BE2C (cell line): ENCODE results near the gene PTPRM.

Experiments
- DNase-seq: peaks from one replicate; pipeline ENCODE4 v3.0.0-alpha.2; 2020
- H3K27me3 ChIP-seq: fragments of 250-450 bp; sonication (Bioruptor Pico); 2 replicates; pipeline ENCODE4 v1.5.1; 2020; ENCODE audit warnings: mild to moderate bottlenecking
- H3K36me3 ChIP-seq: fragments of 250-450 bp; sonication (Bioruptor Pico); 2 replicates; pipeline ENCODE4 v1.5.1; 2020; ENCODE audit warnings: mild to moderate bottlenecking
- H3K4me1 ChIP-seq: fragments of 250-450 bp; sonication (Bioruptor Pico); 2 replicates; pipeline ENCODE4 v1.5.1; 2020
- H3K4me3 ChIP-seq: 2 replicates; pipeline ENCODE4 v1.5.1; 2011; ENCODE audit warnings: low read depth, low read length
- H3K9me3 ChIP-seq: fragments of 250-450 bp; sonication (Bioruptor Pico); 2 replicates; pipeline ENCODE4 v1.5.1; 2020
- CTCF ChIP-seq: IDR thresholded peaks from 2 replicates; pipeline ENCODE4 v1.5.1; 2012; ENCODE audit warnings: mild to moderate bottlenecking, low read depth, low read length

Gene PTPRM

DNA sequence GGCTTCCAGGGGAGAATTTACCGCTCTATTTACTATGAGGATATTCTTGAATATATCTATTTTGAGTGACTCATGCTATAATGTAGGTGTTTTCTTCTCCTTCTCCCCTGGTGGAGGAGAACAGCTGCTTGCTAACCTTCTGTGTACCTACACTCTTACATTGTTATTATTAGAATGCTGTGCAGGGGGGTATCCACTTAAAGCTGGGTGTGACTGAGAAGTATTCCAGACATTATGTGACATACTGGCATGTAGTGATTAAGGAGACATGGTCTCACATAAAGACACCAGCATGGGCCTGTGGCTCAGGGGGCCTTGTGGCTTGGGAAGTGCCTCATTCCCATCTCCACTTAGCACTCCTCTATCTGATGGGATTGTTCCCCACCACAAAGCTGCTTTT, 287.9 kb downstream of the PTPRM start:
- Histone ChIP-seq H3K4me3 (no peak overlapping the region), H3K36me3 (no peaks in the 10 kb centered on the region), H3K27me3 (no peaks in the 10 kb centered on the region), H3K9me3 (no peaks in the 10 kb centered on the region), H3K4me1 (no peaks in the 10 kb centered on the region)
- DNase-seq, result no peak
- no peak for TF ChIP-seq CTCF

DNA sequence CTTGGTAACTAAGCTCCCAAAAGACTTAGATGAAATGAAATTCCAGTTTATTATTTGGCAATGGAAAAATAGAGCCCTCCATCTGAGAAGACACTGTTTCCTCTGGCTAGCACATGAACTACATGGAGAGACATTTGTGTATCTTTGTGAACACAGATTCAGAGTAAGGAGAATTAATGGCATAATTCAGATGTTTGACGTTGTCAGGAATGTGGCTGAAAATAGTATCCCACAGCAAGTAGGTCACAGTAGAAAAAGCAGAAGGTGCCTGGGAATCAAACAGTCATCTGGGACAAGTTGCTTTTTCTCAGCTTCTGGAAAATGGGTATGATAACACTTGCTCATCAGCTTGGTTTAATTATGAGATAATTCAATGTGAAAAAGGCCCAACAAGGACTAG, 288.6 kb downstream of the PTPRM start:
- Histone ChIP-seq H3K36me3 (no peaks in the 10 kb centered on the region), H3K4me1 (no peaks in the 10 kb centered on the region), H3K9me3 (no peaks in the 10 kb centered on the region), H3K4me3 (no peak overlapping the region), H3K27me3 (no peaks in the 10 kb centered on the region)
- no peak for DNase-seq
- TF ChIP-seq CTCF, result no peak

DNA sequence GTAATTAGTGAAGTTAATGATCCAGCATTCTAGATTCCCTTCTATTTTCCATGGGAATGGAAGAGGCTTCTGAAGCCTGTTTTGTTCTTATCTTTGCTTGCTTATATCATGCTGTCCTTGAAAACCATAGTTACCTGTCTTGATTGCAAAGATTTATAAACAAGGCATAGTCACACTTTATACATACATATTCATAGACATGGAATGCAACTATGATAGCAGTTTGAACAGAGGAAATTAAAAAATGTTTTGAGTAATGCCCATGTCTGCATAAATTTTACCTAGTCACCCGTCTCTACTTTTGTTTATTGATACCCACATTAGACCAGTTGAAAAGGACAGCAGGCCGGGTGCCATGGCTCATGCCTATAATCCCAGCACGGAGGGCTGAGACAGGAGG, 289.0 kb downstream of the PTPRM start:
- H3K4me3 ChIP-seq, result no peak overlapping the region
- H3K36me3 ChIP-seq, result no peaks in the 10 kb centered on the region
- H3K9me3 ChIP-seq, result no peaks in the 10 kb centered on the region
- DNase-seq, result no peak
- no peaks in the 10 kb centered on the region for H3K4me1 ChIP-seq
- H3K27me3 ChIP-seq, result no peaks in the 10 kb centered on the region
- TF ChIP-seq CTCF, result no peak

- Histone ChIP-seq H3K36me3 (no peaks in the 10 kb centered on the region), H3K27me3 (no peaks in the 10 kb centered on the region), H3K4me3 (no peak overlapping the region), H3K4me1 (no peaks in the 10 kb centered on the region), H3K9me3 (no peaks in the 10 kb centered on the region)
- no peak for TF ChIP-seq CTCF
- no peak for DNase-seq
These were observed 289.6 kb downstream of the PTPRM start for GRCh38 chr18:7856733-7857132.

DNA sequence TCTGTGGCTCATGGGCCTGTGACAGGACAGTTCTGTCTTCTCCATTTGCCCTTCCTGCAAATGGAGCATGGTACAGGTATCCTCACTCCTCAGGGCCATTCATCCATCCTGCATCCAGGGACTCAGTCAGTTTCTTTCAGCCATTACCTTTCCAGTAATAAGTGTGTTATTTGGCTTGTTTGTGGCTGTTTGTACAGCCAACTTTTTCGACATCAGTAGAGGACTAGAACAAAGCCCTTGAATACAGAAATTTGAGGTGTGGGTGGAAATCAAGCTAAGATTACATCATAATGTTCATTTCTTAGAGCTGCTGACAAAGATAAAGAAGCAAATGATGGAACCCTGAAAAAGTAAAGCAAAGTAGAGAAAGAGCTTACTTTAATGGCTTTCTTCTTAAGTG, 290.4 kb downstream of the PTPRM start:
- Histone ChIP-seq H3K4me1 (no peaks in the 10 kb centered on the region), H3K27me3 (no peaks in the 10 kb centered on the region), H3K4me3 (no peak overlapping the region), H3K9me3 (no peaks in the 10 kb centered on the region), H3K36me3 (no peaks in the 10 kb centered on the region)
- no peak for TF ChIP-seq CTCF
- DNase-seq, result no peak

GRCh38 chr18:7859122-7859521, 292.0 kb downstream of the PTPRM start:
- H3K36me3 ChIP-seq, result no peaks in the 10 kb centered on the region
- no peaks in the 10 kb centered on the region for H3K27me3 ChIP-seq
- H3K4me1 ChIP-seq, result no peaks in the 10 kb centered on the region
- DNase-seq, result no peak
- no peak for TF ChIP-seq CTCF
- no peaks in the 10 kb centered on the region for H3K9me3 ChIP-seq
- H3K4me3 ChIP-seq, result no peak overlapping the region
